HL-60/S4 treated with phorbol 12-myristate 13-acetate at 8.2 ng/mL for 4 days and 3 days (cell line): Measurements from ENCODE around the gene CD164L2.

Source experiments
- in situ Hi-C: fragments of 300-500 bp; cut with MboI; formaldehyde crosslinking; loops from 2 replicates; pipeline ENCODE4 v1.15.0; 2022; ENCODE audit warnings: low sequenced_read_pairs

CD164L2 gene

GRCh38 chr1:27349784-27350662, 33.1 kb downstream of the CD164L2 start:
- in situ Hi-C loops, result no loop called here

- in situ Hi-C loops, result no loop called here
Measured at GRCh38 chr1:27348861-27349783, 34.0 kb downstream of the CD164L2 start.

GRCh38 chr1:27346991-27347624, 36.0 kb downstream of the CD164L2 start:
- in situ Hi-C loops, result no loop called here

- in situ Hi-C loops, result no loop called here
Measured at GRCh38 chr1:27346357-27346756, 36.8 kb downstream of the CD164L2 start.

GRCh38 chr1:27345272-27345671, 37.9 kb downstream of the CD164L2 start:
- in situ Hi-C loops, result no loop called here

- in situ Hi-C loops, result no loop called here
Measured at GRCh38 chr1:27343639-27344025, 39.5 kb downstream of the CD164L2 start.

- in situ Hi-C loops, result no loop called here
Measured at GRCh38 chr1:27342778-27343638, 40.1 kb downstream of the CD164L2 start.

- in situ Hi-C loops, result no loop called here
Measured at GRCh38 chr1:27342391-27342777, 40.7 kb downstream of the CD164L2 start.

- in situ Hi-C loops, result no loop called here
Measured at GRCh38 chr1:27341525-27342252, 41.4 kb downstream of the CD164L2 start, which contains the start of gene SYTL1. Gene SYTL1, plus strand, starts transcription at chr1:27342022. Its CDS starts 3,313 bp downstream, at chr1:27345335.

GRCh38 chr1:27339213-27339612, 43.9 kb downstream of the CD164L2 start:
- in situ Hi-C loops, result no loop called here

GRCh38 chr1:27338751-27339150, 44.4 kb downstream of the CD164L2 start:
- in situ Hi-C loops, result no loop called here

GRCh38 chr1:27336756-27337155, 46.4 kb downstream of the CD164L2 start:
- in situ Hi-C loops, result no loop called here

GRCh38 chr1:27335506-27336422, 47.4 kb downstream of the CD164L2 start:
- in situ Hi-C loops, result no loop called here

GRCh38 chr1:27333717-27334279, 49.3 kb downstream of the CD164L2 start:
- in situ Hi-C loops, result no loop called here

- in situ Hi-C loops, result no loop called here
Measured at GRCh38 chr1:27332536-27333281, 50.4 kb downstream of the CD164L2 start.

GRCh38 chr1:27331922-27332321, 51.2 kb downstream of the CD164L2 start:
- in situ Hi-C loops, result no loop called here

GRCh38 chr1:27331426-27331825, 51.7 kb downstream of the CD164L2 start:
- in situ Hi-C loops, result no loop called here
